Measurements from ENCODE around the gene SF3B1. TPM values are rescaled to one million over a fixed set of nuclear protein-coding genes. Genes with fewer than 3 reads are reported as not detected.
A peak's percentile ranks its signal among the peaks of the same experiment; 100 is the strongest.

The SF3B1 gene
- total and polyA plus RNA-seq, 10 of the 15 experiments (the other 5 are each of a cell fraction or from before 2014, with no cell fraction given): 163 to 565 (median 239) TPM

GRCh38 chr2:197460649-197461048 lies 25.8 kb upstream of the SF3B1 start (continued):
- TF ChIP-seq NR2F1 (conservative IDR thresholded peaks at IDR 0.05) (no peak), NFXL1 (IDR thresholded peaks at IDR 0.05; ENCODE audit: borderline replicate concordance) (no peak), RELA (IDR thresholded peaks at IDR 0.05; ENCODE audit: borderline replicate concordance, partially characterized antibody) (no peak), NR2C2 (IDR thresholded peaks at IDR 0.05; ENCODE audit: borderline replicate concordance, control insufficient read depth, insufficient read length, low read depth) (no peak)

DNA sequence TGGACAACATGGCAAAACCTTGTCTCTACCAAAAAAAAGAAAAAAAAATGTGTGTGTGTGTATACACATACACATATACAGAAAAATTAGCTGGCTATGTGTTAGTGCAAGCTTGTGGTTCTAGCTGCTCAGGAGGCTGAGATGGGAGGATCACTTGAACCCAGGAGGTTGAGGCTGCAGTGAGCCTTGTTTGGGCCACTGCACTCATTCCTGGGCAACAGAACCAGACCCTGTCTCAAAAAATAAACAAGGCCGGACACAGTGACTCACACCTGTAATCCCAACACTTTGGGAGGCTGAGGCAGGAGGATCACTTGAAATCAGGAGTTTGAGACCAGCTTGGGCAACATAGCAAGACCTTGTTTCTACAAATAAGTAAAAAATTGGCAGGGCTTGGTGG lies 20.6 kb upstream of the SF3B1 start:
- Histone ChIP-seq H3K27me3 (replicated peaks in 1 of 2; ENCODE audit: control insufficient read depth in 2 of 2, insufficient read depth in 2 of 2, low read length in 1 of 2) (no peaks in the 10 kb centered on the region), H3K4me2 (ENCODE audit: control insufficient read depth, insufficient read depth) (peak overlapping the region; percentile 36; the same call in 1 of the 2 replicates), H3K79me2 (ENCODE audit: control insufficient read depth, insufficient read depth, low read length) (peaks cover 51% of the 10 kb centered on the region), H3K27ac (ENCODE audit: control insufficient read depth, insufficient read depth) (no peak overlapping the region), H4K20me1 (ENCODE audit: control insufficient read depth, insufficient read depth) (0 out of 2 replicates have a peak, but pooled peaks cover 3% of the 10 kb centered on the region), H2AFZ (ENCODE audit: control insufficient read depth, low read depth, low read length) (no peak overlapping the region), H3K9ac (ENCODE audit: control insufficient read depth, insufficient read depth, low read length) (no peak overlapping the region), H3K4me3 (peak overlapping the region; percentile 94; the same call in 1 of the 2 replicates), H3K9me3 (replicated peaks; ENCODE audit: control insufficient read depth, insufficient read depth, low read length) (no peaks in the 10 kb centered on the region; the same call in 2 of the 3 replicates), H3K4me1 (ENCODE audit: control insufficient read depth, insufficient read depth, low read length) (no peaks in the 10 kb centered on the region), H3K36me3 (ENCODE audit: control insufficient read depth in 2 of 2, insufficient read depth in 2 of 2, low read length in 1 of 2) (peaks cover 0 to 6% of the 10 kb centered on the region in 2 experiments; a peak in 1 of 4 replicates)
- RAD21 ChIA-PET (ENCODE audit: unreplicated experiment): no interaction called here
- ATAC-seq (no peak), DNase-seq (ENCODE audit: low read depth, low spot score) (no peak), FAIRE-seq (no peak)
- WGBS (ENCODE audit: insufficient coverage, insufficient replicate concordance, low lambda C conversion rate, missing lambda C conversion rate): 100% methylated on average over 1 of the region's 1 CpG
- BruUV-seq (replicated peaks): no TSS peak
- in situ Hi-C loops (cut with MboI) (loop anchor here (5.0 kb wide), 1 partner anchor 48 kb away; no protein-coding TSS in a partner anchor), intact Hi-C loops (cut with micrococcal nuclease; ENCODE audit: unreplicated experiment) (no loop called here)
- TF ChIP-seq IRF4 (IDR thresholded peaks at IDR 0.05; ENCODE audit: low read depth, low read length) (no peak), EZH2 (IDR thresholded peaks at IDR 0.05; ENCODE audit: borderline replicate concordance, control insufficient read depth, low read depth, low read length) (no peak), E2F4 (IDR thresholded peaks at IDR 0.05; ENCODE audit: low read depth, low read length) (no peak), MEF2B (IDR thresholded peaks at IDR 0.05; ENCODE audit: partially characterized antibody, poor library complexity, severe bottlenecking) (no peak), TCF3 (IDR thresholded peaks at IDR 0.05; ENCODE audit: borderline replicate concordance, insufficient read depth, low read depth, low read length) (no peak), MAX (IDR thresholded peaks at IDR 0.05; ENCODE audit: low read depth, low read length) (no peak), NFYB (IDR thresholded peaks at IDR 0.05; ENCODE audit: insufficient read depth, low read depth, low read length) (no peak), JUNB (IDR thresholded peaks at IDR 0.05) (no peak)
- POLR2A ChIA-PET: interaction anchor here (1.0 to 1.1 kb wide), 3 partner anchors 22 to 43 kb away, joined by 3 read pairs; no protein-coding TSS in a partner anchor
- CTCF ChIA-PET: no interaction called here
- SMC1A ChIA-PET (ENCODE audit: uncharacterized antibody, unreplicated experiment): interaction anchor here (1.1 to 1.2 kb wide), 2 partner anchors 9 to 61 kb away, joined by 3 to 4 read pairs; no protein-coding TSS in a partner anchor

All from GM12878 (cell line).